ENCODE data around the gene ZNF273. TPM values are rescaled to one million over a fixed set of nuclear protein-coding genes. Genes with fewer than 3 reads are reported as not detected.

The ZNF273 gene
- total RNA-seq, 1 experiment from 2014 or later, result 6.6 TPM

DNA sequence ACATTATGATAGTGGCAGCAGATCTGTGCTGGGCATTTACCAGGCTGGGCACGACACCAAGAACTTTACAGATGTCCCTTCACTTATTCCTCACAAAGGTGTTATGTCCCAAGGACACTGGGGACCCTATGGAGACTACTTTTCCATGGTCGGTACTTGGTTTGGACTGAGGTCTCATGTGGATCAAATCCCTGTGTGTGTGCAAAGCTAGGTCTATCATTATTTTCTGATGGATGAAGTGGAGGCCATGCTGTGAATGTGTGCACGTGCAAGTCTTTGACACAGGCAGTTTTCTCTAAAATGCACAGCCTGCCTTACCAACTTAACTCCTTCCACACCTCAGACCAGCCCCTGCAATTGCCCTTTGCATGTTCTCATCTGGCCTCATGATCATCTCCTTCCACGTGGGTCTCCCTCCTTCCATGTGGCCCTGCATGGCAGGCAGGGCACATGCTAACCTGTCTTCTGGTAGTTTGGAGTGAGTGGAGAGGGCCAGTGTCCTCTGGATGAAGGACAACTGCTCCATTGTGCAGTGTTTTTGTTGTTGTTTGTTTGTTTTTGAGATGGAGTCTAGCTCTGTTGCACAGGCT lies 16.0 kb upstream of the ZNF273 start:
- intact Hi-C loops (cut with micrococcal nuclease), result no loop called here
- Histone ChIP-seq H2AFZ (ENCODE audit: low read depth, low read length, poor library complexity, severe bottlenecking) (no peak overlapping the region), H3K4me2 (ENCODE audit: low read length) (no peak overlapping the region), H3K27ac (ENCODE audit: low read depth, low read length) (no peak overlapping the region), H3K27me3 (ENCODE audit: insufficient read depth, low read length) (no peaks in the 10 kb centered on the region), H3K9me2 (ENCODE audit: insufficient read depth) (no peaks in the 10 kb centered on the region), H3K4me3 (replicated peaks in 1 of 2; ENCODE audit: low read depth in 1 of 2, low read length in 2 of 2) (no peak overlapping the region), H3K9me3 (ENCODE audit: control insufficient read depth in 1 of 2, insufficient read depth in 1 of 2, low read depth in 1 of 2, low read length in 2 of 2) (no peaks in the 10 kb centered on the region; a peak in 1 of 4 replicates), H3K79me2 (ENCODE audit: insufficient read depth, low read length) (no peaks in the 10 kb centered on the region), H3K36me3 (ENCODE audit: control insufficient read depth in 1 of 2, insufficient read depth in 2 of 2, low read length in 2 of 2) (no peaks in the 10 kb centered on the region), H3K9ac (ENCODE audit: low read length) (no peak overlapping the region), H3K4me1 (ENCODE audit: control insufficient read depth in 1 of 2, insufficient read depth in 2 of 2, low read length in 2 of 2) (no peaks in the 10 kb centered on the region), H4K20me1 (ENCODE audit: insufficient read depth) (no peaks in the 10 kb centered on the region)
- DNase-seq (ENCODE audit: low read depth, low spot score) (no peak), ATAC-seq (no peak)
- ChIA-PET CTCF (no interaction called here), POLR2A (no interaction called here), RAD21 (ENCODE audit: low non-redundant PET in 1 of 2, low total read pairs in 2 of 2, uncharacterized antibody in 2 of 2, unreplicated experiment in 2 of 2) (no interaction called here)
- no TSS peak for BruUV-seq (replicated peaks)
- TF ChIP-seq, protein P1, sequence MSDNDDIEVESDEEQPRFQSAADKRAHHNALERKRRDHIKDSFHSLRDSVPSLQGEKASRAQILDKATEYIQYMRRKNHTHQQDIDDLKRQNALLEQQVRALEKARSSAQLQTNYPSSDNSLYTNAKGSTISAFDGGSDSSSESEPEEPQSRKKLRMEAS (IDR thresholded peaks at IDR 0.05), result no peak
- TF ChIP-seq, protein P2, sequence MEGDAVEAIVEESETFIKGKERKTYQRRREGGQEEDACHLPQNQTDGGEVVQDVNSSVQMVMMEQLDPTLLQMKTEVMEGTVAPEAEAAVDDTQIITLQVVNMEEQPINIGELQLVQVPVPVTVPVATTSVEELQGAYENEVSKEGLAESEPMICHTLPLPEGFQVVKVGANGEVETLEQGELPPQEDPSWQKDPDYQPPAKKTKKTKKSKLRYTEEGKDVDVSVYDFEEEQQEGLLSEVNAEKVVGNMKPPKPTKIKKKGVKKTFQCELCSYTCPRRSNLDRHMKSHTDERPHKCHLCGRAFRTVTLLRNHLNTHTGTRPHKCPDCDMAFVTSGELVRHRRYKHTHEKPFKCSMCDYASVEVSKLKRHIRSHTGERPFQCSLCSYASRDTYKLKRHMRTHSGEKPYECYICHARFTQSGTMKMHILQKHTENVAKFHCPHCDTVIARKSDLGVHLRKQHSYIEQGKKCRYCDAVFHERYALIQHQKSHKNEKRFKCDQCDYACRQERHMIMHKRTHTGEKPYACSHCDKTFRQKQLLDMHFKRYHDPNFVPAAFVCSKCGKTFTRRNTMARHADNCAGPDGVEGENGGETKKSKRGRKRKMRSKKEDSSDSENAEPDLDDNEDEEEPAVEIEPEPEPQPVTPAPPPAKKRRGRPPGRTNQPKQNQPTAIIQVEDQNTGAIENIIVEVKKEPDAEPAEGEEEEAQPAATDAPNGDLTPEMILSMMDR (IDR thresholded peaks at IDR 0.05 in 2 of 3, conservative IDR thresholded peaks at IDR 0.05 in 1 of 3; ENCODE audit: borderline replicate concordance in 1 of 3, insufficient read depth in 1 of 3, low read depth in 2 of 3, low read length in 2 of 3), result no peak
- TF ChIP-seq, protein P3, sequence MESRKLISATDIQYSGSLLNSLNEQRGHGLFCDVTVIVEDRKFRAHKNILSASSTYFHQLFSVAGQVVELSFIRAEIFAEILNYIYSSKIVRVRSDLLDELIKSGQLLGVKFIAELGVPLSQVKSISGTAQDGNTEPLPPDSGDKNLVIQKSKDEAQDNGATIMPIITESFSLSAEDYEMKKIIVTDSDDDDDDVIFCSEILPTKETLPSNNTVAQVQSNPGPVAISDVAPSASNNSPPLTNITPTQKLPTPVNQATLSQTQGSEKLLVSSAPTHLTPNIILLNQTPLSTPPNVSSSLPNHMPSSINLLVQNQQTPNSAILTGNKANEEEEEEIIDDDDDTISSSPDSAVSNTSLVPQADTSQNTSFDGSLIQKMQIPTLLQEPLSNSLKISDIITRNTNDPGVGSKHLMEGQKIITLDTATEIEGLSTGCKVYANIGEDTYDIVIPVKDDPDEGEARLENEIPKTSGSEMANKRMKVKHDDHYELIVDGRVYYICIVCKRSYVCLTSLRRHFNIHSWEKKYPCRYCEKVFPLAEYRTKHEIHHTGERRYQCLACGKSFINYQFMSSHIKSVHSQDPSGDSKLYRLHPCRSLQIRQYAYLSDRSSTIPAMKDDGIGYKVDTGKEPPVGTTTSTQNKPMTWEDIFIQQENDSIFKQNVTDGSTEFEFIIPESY (IDR thresholded peaks at IDR 0.05; ENCODE audit: extremely low read depth, insufficient replicate concordance, low read length), result no peak
- TF ChIP-seq RAD21 (IDR thresholded peaks at IDR 0.05; ENCODE audit: low read depth), result no peak
- TF ChIP-seq CBX3 (IDR thresholded peaks at IDR 0.05; ENCODE audit: low read depth), result no peak
- TF ChIP-seq EZH2 (IDR thresholded peaks at IDR 0.05), result no peak
- TF ChIP-seq SIN3A (IDR thresholded peaks at IDR 0.05; ENCODE audit: low read depth), result no peak
- TF ChIP-seq POLR2A (IDR thresholded peaks at IDR 0.05; ENCODE audit: borderline replicate concordance, extremely low read depth, insufficient read depth, insufficient read length), result no peak
- TF ChIP-seq SRF (IDR thresholded peaks at IDR 0.05; ENCODE audit: low read depth), result no peak
- TF ChIP-seq FOSL1 (IDR thresholded peaks at IDR 0.05; ENCODE audit: low read depth), result no peak
- no peak for TF ChIP-seq TCF7L2 (IDR thresholded peaks at IDR 0.05; ENCODE audit: borderline replicate concordance, extremely low read depth, insufficient read depth, insufficient read length)
- no peak for TF ChIP-seq YY1 (IDR thresholded peaks at IDR 0.05; ENCODE audit: extremely low read depth, insufficient replicate concordance, low read depth, low read length)
- TF ChIP-seq SP1 (IDR thresholded peaks at IDR 0.05; ENCODE audit: low read depth), result no peak
- TF ChIP-seq ELF1 (IDR thresholded peaks at IDR 0.05; ENCODE audit: borderline replicate concordance, low read depth), result no peak
- no peak for TF ChIP-seq EZH2phosphoT487 (IDR thresholded peaks at IDR 0.05; ENCODE audit: borderline replicate concordance)
